HG03520 (cell line): ENCODE measurements around the gene PDE8B.

Source experiments
- ATAC-seq: cut with Tn5 transposase; IDR thresholded peaks from one replicate; pipeline ENCODE4 v1.9.1; 2021; ENCODE audit warnings: mild to moderate bottlenecking, moderate library complexity; ENCODE audit not compliant: unreplicated experiment

The PDE8B gene

GRCh38 chr5:77230727-77231470 is 20.4 kb downstream of the PDE8B start:
- ATAC-seq: no peak

GRCh38 chr5:77231471-77232138 is 21.1 kb downstream of the PDE8B start:
- ATAC-seq: no peak

- no peak for ATAC-seq
Measured at GRCh38 chr5:77232574-77233358, 22.3 kb downstream of the PDE8B start.

GRCh38 chr5:77235846-77236721 is 25.6 kb downstream of the PDE8B start:
- ATAC-seq: no peak

GRCh38 chr5:77239126-77239741 is 28.8 kb downstream of the PDE8B start:
- no peak for ATAC-seq

- no peak for ATAC-seq
Measured at GRCh38 chr5:77241444-77241843, 31.0 kb downstream of the PDE8B start.

- no peak for ATAC-seq
Measured at GRCh38 chr5:77249475-77249874, 39.0 kb downstream of the PDE8B start.

- no peak for ATAC-seq
Measured at GRCh38 chr5:77250021-77250420, 39.5 kb downstream of the PDE8B start.

- no peak for ATAC-seq
Measured at GRCh38 chr5:77251921-77252320, 41.4 kb downstream of the PDE8B start.

GRCh38 chr5:77255617-77256016 is 45.1 kb downstream of the PDE8B start:
- ATAC-seq: no peak

- no peak for ATAC-seq
Measured at GRCh38 chr5:77256406-77256805, 45.9 kb downstream of the PDE8B start.

- ATAC-seq: no peak
Measured at GRCh38 chr5:77258652-77259051, 48.2 kb downstream of the PDE8B start.

- no peak for ATAC-seq
Measured at GRCh38 chr5:77259476-77259875, 49.0 kb downstream of the PDE8B start.

GRCh38 chr5:77262697-77263096 is 52.2 kb downstream of the PDE8B start:
- no peak for ATAC-seq

GRCh38 chr5:77266291-77266690 is 55.8 kb downstream of the PDE8B start:
- no peak for ATAC-seq

- ATAC-seq: no peak
Measured at GRCh38 chr5:77267496-77267895, 57.0 kb downstream of the PDE8B start.

- no peak for ATAC-seq
Measured at GRCh38 chr5:77272206-77272605, 61.7 kb downstream of the PDE8B start.

- ATAC-seq: no peak
Measured at GRCh38 chr5:77277759-77278158, 67.3 kb downstream of the PDE8B start.

- ATAC-seq: no peak
Measured at GRCh38 chr5:77280036-77280435, 69.6 kb downstream of the PDE8B start.

GRCh38 chr5:77281969-77282336 is 71.5 kb downstream of the PDE8B start:
- ATAC-seq: no peak
